Cortex of kidney (tissue), 1 donor: ENCODE results near the gene PLG.
"Not testable (repeated sequence)": the region's sequence is repeated elsewhere in the genome, so short reads cannot be mapped to it uniquely, and the experiment has no call there.

ENCODE experiments used
- DNase-seq: peaks from one replicate; lab custom pipeline; 2025; lab: John Stamatoyannopoulos, UW

The PLG gene

DNA sequence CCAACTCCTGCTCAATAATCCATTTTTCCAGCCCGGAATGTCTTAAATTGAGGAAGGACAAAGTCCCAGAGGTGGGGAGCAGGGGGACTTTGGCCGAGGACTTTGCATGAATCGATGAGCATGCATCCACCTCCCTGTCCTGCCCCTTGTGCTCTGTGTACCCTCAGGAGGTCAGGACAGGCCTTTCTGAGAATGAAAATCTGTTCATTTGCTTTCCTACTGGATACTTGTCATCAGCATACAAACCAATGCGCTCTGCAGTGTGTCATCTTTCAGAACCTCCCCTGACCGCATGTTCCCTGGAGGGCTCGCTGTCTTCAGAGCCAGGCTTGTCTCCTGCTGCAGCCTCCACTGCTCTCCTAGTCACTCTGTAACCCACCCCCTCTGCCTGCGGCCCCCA is 2.6 kb downstream of the PLG start:
- not testable (repeated sequence) for DNase-seq

DNA sequence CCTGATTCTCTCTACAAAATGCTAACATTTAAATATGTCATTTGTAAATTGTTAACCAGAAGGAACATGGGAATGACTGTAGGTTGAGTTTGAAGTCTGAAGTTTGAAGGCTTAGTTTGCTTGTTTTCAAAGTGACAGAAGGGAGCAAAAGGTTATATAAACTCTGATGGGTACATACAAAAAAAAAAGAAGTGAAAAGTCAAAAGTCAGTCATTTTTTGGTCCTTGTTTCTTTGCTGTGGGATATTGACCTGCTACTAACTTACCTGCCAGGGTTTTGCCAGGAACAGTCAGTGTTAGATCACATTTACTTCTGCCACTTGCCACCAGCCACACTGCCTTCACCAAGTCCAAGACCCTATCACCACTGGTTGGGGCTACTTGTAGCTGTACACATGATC is 6.9 kb downstream of the PLG start:
- not testable (repeated sequence) for DNase-seq

GRCh38 chr6:160714731-160715316 is 12.8 kb downstream of the PLG start:
- DNase-seq: no peak

DNA sequence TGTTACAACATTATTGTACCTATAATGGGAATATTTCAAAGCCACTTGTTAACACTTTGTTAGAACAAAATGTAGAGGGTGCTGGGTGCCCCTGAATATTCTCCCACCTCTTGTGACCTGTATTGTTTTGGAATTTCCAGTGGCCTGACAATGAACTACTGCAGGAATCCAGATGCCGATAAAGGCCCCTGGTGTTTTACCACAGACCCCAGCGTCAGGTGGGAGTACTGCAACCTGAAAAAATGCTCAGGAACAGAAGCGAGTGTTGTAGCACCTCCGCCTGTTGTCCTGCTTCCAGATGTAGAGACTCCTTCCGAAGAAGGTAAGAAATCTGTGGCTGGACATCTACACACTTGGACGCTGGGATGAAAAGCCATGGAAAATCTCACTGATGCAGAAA is 28.9 kb downstream of the PLG start:
- DNase-seq: no peak

DNA sequence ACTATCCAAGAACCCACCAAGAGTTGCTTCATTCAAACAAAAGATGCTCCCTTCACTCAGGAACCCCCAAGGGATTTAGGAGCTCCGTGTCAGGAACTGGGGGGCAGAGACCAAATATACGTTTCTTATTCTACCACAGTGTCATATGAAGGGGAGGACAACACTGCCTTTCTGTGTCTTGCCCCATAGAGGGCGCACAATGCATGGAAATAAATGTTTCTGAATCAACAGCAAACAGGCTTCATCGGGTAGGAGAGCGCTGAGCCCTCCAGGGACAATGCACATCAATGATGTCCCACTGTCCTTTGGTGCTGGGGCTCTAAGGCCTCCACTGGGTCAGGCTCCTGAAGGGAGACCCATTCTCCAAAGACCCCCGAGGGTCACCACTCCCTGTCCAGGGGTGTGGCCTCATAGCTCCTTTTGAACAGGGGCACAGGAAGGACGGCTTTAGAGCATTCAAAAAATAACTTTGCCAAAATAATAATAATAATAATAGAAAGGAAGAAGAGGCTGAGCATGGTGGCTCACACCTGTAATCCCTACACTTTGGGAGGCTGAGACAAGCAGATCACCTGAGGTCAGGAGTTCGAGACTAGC is 31.1 kb downstream of the PLG start:
- no peak for DNase-seq

DNA sequence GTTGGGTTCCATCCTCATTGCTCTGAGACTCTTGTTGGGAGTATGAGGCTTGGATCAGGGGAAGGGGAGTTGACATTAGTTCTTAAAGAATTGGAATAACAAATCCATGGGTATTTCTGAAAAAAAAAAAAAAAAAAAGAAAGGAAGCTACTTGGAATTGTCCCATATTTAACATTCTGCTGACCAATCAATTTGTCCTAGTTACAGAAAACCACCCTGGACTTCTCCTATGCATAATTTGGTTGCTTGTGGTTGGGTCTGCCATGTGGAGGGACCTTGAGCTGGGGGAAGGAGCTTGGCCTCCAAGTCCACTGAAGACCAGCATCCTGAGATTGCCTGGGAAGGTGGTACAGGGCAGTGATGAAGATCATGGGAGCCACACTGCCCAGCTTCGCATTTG is 32.6 kb downstream of the PLG start:
- DNase-seq: no peak

DNA sequence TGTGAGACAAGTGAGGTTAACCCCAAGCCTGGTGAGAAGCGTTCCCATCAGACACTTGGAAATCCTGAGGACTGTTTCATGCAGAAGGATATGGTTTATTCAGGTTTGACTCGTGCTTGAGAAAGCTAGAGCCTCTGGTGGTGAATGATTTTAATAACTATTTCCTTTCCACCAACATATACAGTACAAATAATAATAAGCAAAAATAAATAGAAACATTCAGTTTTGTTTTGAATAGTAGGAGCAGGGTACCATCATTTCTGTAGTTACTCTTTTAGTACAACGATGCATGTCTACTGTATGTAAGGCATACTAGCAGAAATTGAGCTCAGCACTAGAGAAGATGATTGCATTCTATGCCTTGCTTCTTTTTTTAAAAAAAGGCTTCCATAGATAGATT is 33.5 kb downstream of the PLG start:
- DNase-seq: no peak

- DNase-seq: no peak
Observed at GRCh38 chr6:160737934-160738333, 35.9 kb downstream of the PLG start.

- DNase-seq: no peak
Observed at GRCh38 chr6:160739955-160740354, 37.9 kb downstream of the PLG start.

GRCh38 chr6:160741012-160741411 is 39.0 kb downstream of the PLG start:
- DNase-seq: not testable (repeated sequence)

DNA sequence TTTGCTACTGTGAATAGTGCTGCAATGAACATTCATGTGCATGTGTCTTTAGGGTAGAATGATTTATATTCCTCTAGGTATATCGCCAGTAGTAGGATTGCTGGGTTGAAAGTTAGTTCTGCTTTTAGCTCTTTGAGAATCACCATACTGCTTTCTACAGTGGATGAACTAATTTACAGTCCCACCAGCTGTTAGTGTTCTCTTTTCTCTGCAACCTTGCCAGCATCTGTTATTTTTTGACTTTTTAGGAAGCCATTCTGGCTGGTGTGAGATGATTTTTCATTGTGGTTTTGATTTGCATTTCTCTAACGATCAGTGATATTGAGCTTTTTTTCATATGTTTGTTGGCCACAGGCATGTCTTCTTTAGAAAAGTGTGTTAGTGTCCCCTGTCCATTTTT is 40.0 kb downstream of the PLG start:
- DNase-seq: no peak

DNA sequence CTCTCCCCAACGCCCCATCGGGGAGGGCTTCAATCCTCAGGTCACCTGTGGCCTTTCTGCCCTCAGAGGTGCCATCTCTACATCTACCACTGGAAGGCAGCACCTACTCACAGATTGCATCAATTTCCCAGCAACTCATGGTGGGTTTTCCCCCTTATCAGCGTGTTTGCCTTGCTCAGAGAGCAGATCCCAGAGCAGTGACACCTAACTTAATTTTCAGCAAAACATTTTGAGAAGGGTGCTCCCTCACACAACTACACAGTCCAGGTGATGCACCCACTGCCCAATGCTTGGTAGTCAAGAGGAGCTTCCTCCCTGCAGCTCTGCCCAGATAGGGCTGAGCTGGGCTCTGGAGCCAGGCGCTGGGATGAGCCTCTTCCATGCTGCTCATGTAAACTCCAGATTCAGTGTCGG is 48.2 kb downstream of the PLG start:
- no peak for DNase-seq

DNA sequence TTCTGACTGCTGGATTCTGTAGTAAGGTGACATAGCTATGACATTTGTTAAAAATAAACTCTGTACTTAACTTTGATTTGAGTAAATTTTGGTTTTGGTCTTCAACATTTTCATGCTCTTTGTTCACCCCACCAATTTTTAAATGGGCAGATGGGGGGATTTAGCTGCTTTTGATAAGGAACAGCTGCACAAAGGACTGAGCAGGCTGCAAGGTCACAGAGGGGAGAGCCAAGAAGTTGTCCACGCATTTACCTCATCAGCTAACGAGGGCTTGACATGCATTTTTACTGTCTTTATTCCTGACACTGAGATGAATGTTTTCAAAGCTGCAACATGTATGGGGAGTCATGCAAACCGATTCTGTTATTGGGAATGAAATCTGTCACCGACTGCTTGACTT is 51.2 kb downstream of the PLG start:
- DNase-seq: not testable (repeated sequence)

DNA sequence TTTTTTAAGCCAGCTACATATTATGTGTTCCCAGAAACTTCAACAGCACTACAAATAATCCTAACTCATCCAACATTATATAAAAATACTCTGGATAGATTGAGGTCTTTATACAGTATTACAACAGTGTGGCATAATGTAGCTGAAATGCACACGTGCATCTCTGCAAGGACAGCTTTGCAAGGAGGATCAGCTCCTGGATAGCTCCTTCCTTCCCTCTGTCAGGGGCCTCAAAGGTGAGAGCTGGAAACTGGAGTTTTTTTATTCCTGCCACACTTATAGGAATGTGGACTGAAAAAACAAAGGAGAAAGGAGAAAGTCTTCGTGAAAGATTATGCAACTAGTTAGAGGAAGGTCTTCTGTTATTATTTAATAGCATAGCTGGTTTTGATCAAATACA is 53.1 kb downstream of the PLG start:
- DNase-seq: no peak

- DNase-seq: no peak
Observed at GRCh38 chr6:160756021-160756420, 54.0 kb downstream of the PLG start.

- no peak for DNase-seq
Observed at GRCh38 chr6:160756871-160757270, 54.8 kb downstream of the PLG start.

GRCh38 chr6:160764847-160765246 is 62.8 kb downstream of the PLG start:
- DNase-seq: no peak

GRCh38 chr6:160765412-160765811 is 63.4 kb downstream of the PLG start:
- no peak for DNase-seq

DNA sequence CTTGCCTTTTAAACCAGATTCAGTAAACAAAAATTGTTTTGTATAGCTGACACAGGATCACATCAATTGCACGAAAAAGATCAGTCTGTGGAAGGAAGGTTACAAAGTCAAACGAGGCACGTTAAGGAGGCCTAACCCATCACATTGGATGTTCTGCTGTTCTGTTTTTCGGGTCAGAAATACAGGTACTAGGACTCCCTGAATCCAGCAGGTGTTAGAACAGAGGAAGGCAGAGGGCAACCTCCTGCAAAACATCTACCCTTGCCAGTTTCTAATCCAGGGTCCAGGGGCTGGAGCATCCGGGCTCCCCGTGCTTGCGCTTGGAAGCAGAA is 64.6 kb downstream of the PLG start:
- DNase-seq: no peak

DNA sequence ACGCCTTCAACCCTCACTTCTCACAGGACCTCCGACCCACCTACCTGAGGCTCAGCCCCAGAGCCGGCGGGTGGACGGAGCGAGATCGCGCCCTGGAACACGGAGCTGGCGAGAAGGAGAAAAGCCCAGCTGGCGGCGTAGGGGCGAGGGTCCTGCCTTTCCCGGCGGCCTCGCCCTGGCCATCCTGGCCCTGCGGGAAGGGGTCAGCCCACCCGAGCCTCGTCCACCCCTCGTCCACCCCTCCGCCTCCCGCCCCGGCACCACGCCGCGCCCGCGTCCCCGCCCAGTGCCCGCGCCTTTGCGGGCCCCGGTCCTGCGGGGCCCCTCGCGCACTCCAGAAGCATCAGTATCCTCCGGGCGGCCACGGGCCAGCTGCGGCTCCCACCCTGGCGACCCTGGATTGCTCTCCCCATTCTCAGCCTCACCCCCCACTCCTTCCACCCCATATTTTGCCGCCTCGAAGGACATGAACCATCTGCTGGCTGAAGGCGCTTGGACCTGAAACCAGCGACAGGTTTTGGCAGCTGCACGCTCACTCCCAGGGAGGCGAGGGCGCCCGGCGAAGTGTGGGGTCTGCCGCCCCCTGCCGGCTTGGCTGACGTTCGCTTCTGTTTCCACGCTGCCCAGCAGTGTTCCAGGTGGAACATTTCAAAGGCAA is 65.1 kb downstream of the PLG start:
- no peak for DNase-seq

DNA sequence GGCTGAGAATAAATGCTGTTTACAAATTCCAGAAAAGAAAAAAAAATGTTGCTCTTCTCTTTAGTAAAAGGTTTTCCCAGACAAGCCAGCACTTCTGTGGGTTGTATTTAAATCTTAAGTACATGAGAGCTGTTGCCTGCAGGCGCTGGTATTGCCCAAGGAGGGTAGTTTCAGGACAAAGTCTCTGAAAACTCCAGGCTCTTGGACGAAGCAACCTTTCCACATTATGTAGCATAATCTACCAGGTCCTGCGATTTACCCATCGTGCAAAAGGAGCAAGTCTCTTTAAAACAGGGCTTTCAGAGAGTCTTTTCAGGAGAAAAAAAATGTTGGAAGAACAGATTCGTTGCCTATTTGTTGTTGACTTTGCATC is 65.6 kb downstream of the PLG start:
- DNase-seq: no peak

DNA sequence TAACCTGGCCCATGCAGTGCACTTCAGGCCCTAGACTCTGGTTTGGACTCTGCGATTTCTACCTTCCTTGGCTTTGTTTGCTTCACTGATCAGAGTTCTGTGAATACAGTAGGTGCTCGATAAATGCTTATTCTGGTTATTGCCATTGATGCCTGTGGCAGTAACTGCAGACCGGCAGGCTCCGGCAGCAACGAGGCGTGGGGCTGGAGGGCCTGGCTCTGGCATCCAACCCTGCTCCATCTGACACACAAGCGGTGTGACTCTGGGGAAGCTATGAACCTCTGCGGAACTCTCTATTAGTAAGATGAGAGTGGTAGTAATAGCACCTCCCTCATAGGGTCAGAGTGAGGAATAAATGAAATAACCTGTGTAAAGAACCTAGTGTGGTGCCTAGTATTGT is 66.1 kb downstream of the PLG start:
- no peak for DNase-seq

DNA sequence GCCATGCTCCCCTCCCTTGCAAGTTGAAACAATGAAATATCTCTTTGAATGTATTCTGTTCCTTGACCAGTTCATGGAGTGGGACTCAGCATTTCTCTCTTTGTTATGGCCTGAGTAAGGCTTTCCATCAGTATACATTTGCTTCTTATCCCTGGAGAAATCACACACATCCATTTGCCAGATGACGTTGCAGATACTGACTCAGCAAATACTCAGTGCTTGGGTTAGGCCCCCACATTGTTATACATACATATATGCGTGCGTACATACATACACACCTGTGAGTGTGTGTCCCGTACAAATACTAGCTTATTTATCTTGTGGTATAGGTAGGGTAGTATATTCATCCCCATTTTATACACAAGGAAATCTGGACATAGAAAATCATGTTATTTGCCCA is 72.4 kb downstream of the PLG start:
- no peak for DNase-seq
